Heart left ventricle (tissue), 16 donors: ENCODE data around the gene PUS7. TPM values are rescaled to one million over a fixed set of nuclear protein-coding genes. Genes with fewer than 3 reads are reported as not detected.

ENCODE experiments used
- ATAC-seq, 4 donors: fragments of 200-7000 bp; cut with Tn5 transposase; one replicate each; pipeline ENCODE4 v1.9.1; 2020 to 2022; ENCODE audit warnings: moderate library complexity in 4 of 4, mild to moderate bottlenecking in 3 of 4, moderate number of reproducible peaks in 1 of 4
- DNase-seq, 5 donors: peaks; one replicate each; pipeline ENCODE4 v3.0.0-alpha.2; 2020
- H3K27ac ChIP-seq, 12 donors: fragments of 200-600 bp; sonication (generic) in 4 of 12; one replicate each; pipeline versions ENCODE4 v1.5.0 to v1.8.0; 2016 to 2022; ENCODE audit warnings: mild to moderate bottlenecking in 2 of 12
- H3K27me3 ChIP-seq, 9 donors: fragments of 200-600 bp; sonication (generic) in 2 of 9; one replicate each; pipeline versions ENCODE4 v1.5.1 to v1.8.0; 2016 to 2022; ENCODE audit warnings: mild to moderate bottlenecking in 3 of 9
- H3K36me3 ChIP-seq, 9 donors: fragments of 200-600 bp; sonication (generic) in 2 of 9; one replicate each; pipeline versions ENCODE4 v1.5.0 to v1.8.0; 2018 to 2022; ENCODE audit warnings: mild to moderate bottlenecking in 2 of 9
- H3K4me1 ChIP-seq, 12 donors: fragments of 200-600 bp; sonication (generic) in 4 of 12; one replicate each; pipeline versions ENCODE4 v1.5.0 to v1.8.0; 2016 to 2022; ENCODE audit warnings: mild to moderate bottlenecking in 3 of 12
- H3K4me3 ChIP-seq, 12 donors: fragments of 200-600 bp; sonication (generic) in 4 of 12; one replicate each; pipeline versions ENCODE4 v1.5.0 to v1.8.0; 2017 to 2022; ENCODE audit warnings: mild to moderate bottlenecking in 9 of 12, moderate library complexity in 4 of 12
- H3K9me3 ChIP-seq, 12 donors: fragments of 200-600 bp; sonication (generic) in 4 of 12; one replicate each; pipeline versions ENCODE4 v1.5.0 to v1.8.0; 2016 to 2022; ENCODE audit warnings: mild to moderate bottlenecking in 1 of 12
- POLR2A ChIP-seq, 2 donors: fragments of 450-650 bp; IDR thresholded peaks; one replicate each; pipeline ENCODE4 v1.6.1; 2017; ENCODE audit warnings: antibody characterized with exemption in 2 of 2, mild to moderate bottlenecking in 2 of 2, moderate library complexity in 2 of 2
- WGBS, 4 donors: extraction: QIAGEN DNeasy Blood & Tissue Kit in 2 of 4; methylation state at CpG; one replicate each; pipeline versions ENCODE4 v1.1.5 to v1.1.7; 2013 to 2018; 5-methylcytosine and 5-hydroxymethylcytosine counted together
- intact Hi-C, 10 donors: fragments of 100-400 bp; cut with DNase I; formaldehyde crosslinking; loops; one replicate each; pipeline versions ENCODE4 v1.11.1 to v1.14.2; 2022
- polyA plus RNA-seq, 2 donors: library from polyadenylated mRNA; stranded (reverse); fragments of 200-250 nt; gene quantifications; one replicate each; pipeline ENCODE4 v1.2.3, GENCODE V29; 2013
- total RNA-seq, 9 donors: library from RNA; depleted of rRNA in 2 of 9; stranded (reverse); fragments of >200 nt in 2 of 9; fragmentation: NEBNext Ultra II Directional in 3 of 9; extraction: Animal tissue kit (Norgen Biotek cat#: 25700) in 3 of 9; gene quantifications; one replicate each; pipeline versions ENCODE4 v1.1.0 to v1.2.4, GENCODE V29; 2016 to 2023
- TF ChIP-seq, protein P1 (sequence below), 12 donors: fragments of 200-600 bp; sonication (generic) in 4 of 12; IDR thresholded peaks; one replicate each; pipeline versions ENCODE4 v1.5.0 to v1.8.0; 2018 to 2022; ENCODE audit warnings: antibody characterized with exemption in 12 of 12, mild to moderate bottlenecking in 5 of 12
- donor health status: ischemic (EF 13 %, LVEDD 7.1; RV severe dilation, severe dysfunction).
- donor health status: healthy with polysubstance abuse.
- donor health status: DM: no; HTN: yes; CAD: no.
- donor health status: DM: no; HTN: no; CAD: no.
- donor health status: ischemic (EF 25% LVEDD 6.9; RV normal size, moderate dysfunction).
- donor health status: ischemic (EF 25% LVEDD 5.7; RV mildly dilated, moderate dysfunction).
- donor health status: healthy.
- donor health status: DM: yes; HTN: yes; CAD: no.
- donor health status: ischemic (EF 35%, LVEDD 5.7; RV mildly dilated, moderate dysfunction).
- donor health status: nonischemic (EF 11% LVEDD 7.7; RV severe dilation, severe dysfunction).
- donor health status: DM: yes; HTN: yes; CAD: no.
- donor health status: PGD.
- donor health status: ischemic (EF 29% LVEDD 5.4; RV normal size, mild dysfunction).
- donor health status: nonischemic (EF 23%, LVEDD 6.1; RV moderate dilation, normal function).

The PUS7 gene
- total and polyA plus RNA-seq, 11 donors, result 1.9 to 7.9 (median 5.5) TPM

GRCh38 chr7:105496521-105496920 lies 25.6 kb downstream of the PUS7 start:
- Histone ChIP-seq H3K36me3 (peaks cover 0 to 25% (median 15%) of the 10 kb centered on the region in 9 donors), H3K27me3 (no peaks in the 10 kb centered on the region), H3K4me1 (peaks cover 0 to 8% (median 0%) of the 10 kb centered on the region in 12 donors), H3K27ac (no peak overlapping the region), H3K4me3 (no peak overlapping the region), H3K9me3 (no peaks in the 10 kb centered on the region)
- ATAC-seq, result no peak
- TF ChIP-seq, protein P1, sequence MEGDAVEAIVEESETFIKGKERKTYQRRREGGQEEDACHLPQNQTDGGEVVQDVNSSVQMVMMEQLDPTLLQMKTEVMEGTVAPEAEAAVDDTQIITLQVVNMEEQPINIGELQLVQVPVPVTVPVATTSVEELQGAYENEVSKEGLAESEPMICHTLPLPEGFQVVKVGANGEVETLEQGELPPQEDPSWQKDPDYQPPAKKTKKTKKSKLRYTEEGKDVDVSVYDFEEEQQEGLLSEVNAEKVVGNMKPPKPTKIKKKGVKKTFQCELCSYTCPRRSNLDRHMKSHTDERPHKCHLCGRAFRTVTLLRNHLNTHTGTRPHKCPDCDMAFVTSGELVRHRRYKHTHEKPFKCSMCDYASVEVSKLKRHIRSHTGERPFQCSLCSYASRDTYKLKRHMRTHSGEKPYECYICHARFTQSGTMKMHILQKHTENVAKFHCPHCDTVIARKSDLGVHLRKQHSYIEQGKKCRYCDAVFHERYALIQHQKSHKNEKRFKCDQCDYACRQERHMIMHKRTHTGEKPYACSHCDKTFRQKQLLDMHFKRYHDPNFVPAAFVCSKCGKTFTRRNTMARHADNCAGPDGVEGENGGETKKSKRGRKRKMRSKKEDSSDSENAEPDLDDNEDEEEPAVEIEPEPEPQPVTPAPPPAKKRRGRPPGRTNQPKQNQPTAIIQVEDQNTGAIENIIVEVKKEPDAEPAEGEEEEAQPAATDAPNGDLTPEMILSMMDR (IDR thresholded peaks at IDR 0.05), result no peak
- TF ChIP-seq POLR2A (IDR thresholded peaks at IDR 0.05), result no peak
- DNase-seq, result no peak
- WGBS, 4 donors, result 33 to 39% (median 36%) methylated on average over 2 of the region's 2 CpGs
- intact Hi-C loops, result no loop called here

- Histone ChIP-seq H3K4me3 (no peak overlapping the region), H3K4me1 (peaks cover 0 to 8% (median 0%) of the 10 kb centered on the region in 12 donors), H3K9me3 (no peaks in the 10 kb centered on the region), H3K27ac (peak overlapping the region in 1 of 12 donors; percentile 25), H3K27me3 (no peaks in the 10 kb centered on the region), H3K36me3 (peaks cover 0 to 7% (median 0%) of the 10 kb centered on the region in 9 donors)
- DNase-seq (no peak), ATAC-seq (no peak)
- TF ChIP-seq, protein P1 (IDR thresholded peaks at IDR 0.05), result no peak
- no peak for TF ChIP-seq POLR2A (IDR thresholded peaks at IDR 0.05)
- 86 to 89% (median 87%) methylated on average over 5 of the region's 5 CpGs for WGBS, 4 donors
- intact Hi-C loops, result no loop called here
Observed at GRCh38 chr7:105493923-105494315, 28.2 kb downstream of the PUS7 start.

- TF ChIP-seq, protein P1 (IDR thresholded peaks at IDR 0.05), result no peak
- TF ChIP-seq POLR2A (IDR thresholded peaks at IDR 0.05), result no peak
- Histone ChIP-seq H3K27me3 (no peaks in the 10 kb centered on the region), H3K36me3 (peaks cover 0 to 7% (median 0%) of the 10 kb centered on the region in 9 donors), H3K9me3 (no peaks in the 10 kb centered on the region), H3K4me1 (peaks cover 0 to 8% (median 0%) of the 10 kb centered on the region in 12 donors), H3K27ac (no peak overlapping the region), H3K4me3 (no peak overlapping the region)
- no peak for ATAC-seq
- 78 to 84% (median 82%) methylated on average over 7 of the region's 7 CpGs for WGBS, 4 donors
- DNase-seq, result no peak
- intact Hi-C loops, result no loop called here
Observed at GRCh38 chr7:105493196-105493922, 28.7 kb downstream of the PUS7 start.

- H3K27ac ChIP-seq, result no peak overlapping the region
- no peaks in the 10 kb centered on the region for H3K27me3 ChIP-seq
- peaks cover 0 to 19% (median 12%) of the 10 kb centered on the region in 9 donors for H3K36me3 ChIP-seq
- H3K9me3 ChIP-seq, result no peaks in the 10 kb centered on the region
- no peak overlapping the region for H3K4me3 ChIP-seq
- intact Hi-C loops, result loop anchor here in 5 of 10 donors (2.0 to 10.0 kb wide), 6 partner anchors 87 to 567 kb away; no protein-coding TSS in a partner anchor
- ATAC-seq, result no peak
- TF ChIP-seq, protein P1 (IDR thresholded peaks at IDR 0.05), result no peak
- TF ChIP-seq POLR2A (IDR thresholded peaks at IDR 0.05), result no peak
- no peak for DNase-seq
- H3K4me1 ChIP-seq, result peaks cover 0 to 12% (median 4%) of the 10 kb centered on the region in 12 donors
- whole genome bisulfite sequencing, 4 donors, result 95 to 97% (median 96%) methylated on average over 3 of the region's 3 CpGs
Observed at GRCh38 chr7:105489409-105489808, 32.7 kb downstream of the PUS7 start.
